Left ventricle myocardium inferior (tissue), 1 donor: Measurements from ENCODE around the gene FGD5. TPM values are rescaled to one million over a fixed set of nuclear protein-coding genes. Genes with fewer than 3 reads are reported as not detected.

ENCODE experiments used
- DNase-seq: peaks from one replicate; pipeline ENCODE4 v3.0.0-alpha.2; 2020
- H3K27ac ChIP-seq: fragments of 200-600 bp; replicated peaks from 2 replicates; pipeline ENCODE4 v1.8.0; 2021
- H3K27me3 ChIP-seq: fragments of 200-600 bp; 2 replicates; pipeline ENCODE4 v1.8.0; 2021; ENCODE audit warnings: low read depth
- H3K36me3 ChIP-seq: fragments of 200-600 bp; 2 replicates; pipeline ENCODE4 v1.8.0; 2021
- H3K4me1 ChIP-seq: fragments of 200-600 bp; 2 replicates; pipeline ENCODE4 v1.8.0; 2021
- H3K4me3 ChIP-seq: fragments of 200-600 bp; 2 replicates; pipeline ENCODE4 v1.8.0; 2021; ENCODE audit warnings: mild to moderate bottlenecking, moderate library complexity
- H3K9me3 ChIP-seq: fragments of 200-600 bp; replicated peaks from 2 replicates; pipeline ENCODE4 v1.8.0; 2021
- intact Hi-C: fragments of 100-400 bp; cut with micrococcal nuclease; formaldehyde crosslinking; loops from one replicate; pipeline ENCODE4 v1.11.0; 2022
- total RNA-seq: library from RNA; stranded (reverse); fragmentation: NEBNext Ultra II Directional; extraction: Animal tissue kit (Norgen Biotek cat#: 25700); gene quantifications from one replicate; pipeline ENCODE4 v1.2.1, GENCODE V29; 2021
- TF ChIP-seq, protein P1 (sequence below): fragments of 200-600 bp; IDR thresholded peaks from 2 replicates; pipeline ENCODE4 v1.8.0; 2021; ENCODE audit warnings: antibody characterized with exemption, mild to moderate bottlenecking, borderline replicate concordance
- donor health status: DM: no; HTN: yes; CAD: no; lungs with severe emphysema.

Gene FGD5
- total RNA-seq, 1 donor from 2014 or later, result 13.9 TPM

GRCh38 chr3:14816359-14816758 lies 2.4 kb upstream of the FGD5 start:
- H3K9me3 ChIP-seq, result no peaks in the 10 kb centered on the region
- peaks cover 40% of the 10 kb centered on the region for H3K4me1 ChIP-seq
- TF ChIP-seq, protein P1, sequence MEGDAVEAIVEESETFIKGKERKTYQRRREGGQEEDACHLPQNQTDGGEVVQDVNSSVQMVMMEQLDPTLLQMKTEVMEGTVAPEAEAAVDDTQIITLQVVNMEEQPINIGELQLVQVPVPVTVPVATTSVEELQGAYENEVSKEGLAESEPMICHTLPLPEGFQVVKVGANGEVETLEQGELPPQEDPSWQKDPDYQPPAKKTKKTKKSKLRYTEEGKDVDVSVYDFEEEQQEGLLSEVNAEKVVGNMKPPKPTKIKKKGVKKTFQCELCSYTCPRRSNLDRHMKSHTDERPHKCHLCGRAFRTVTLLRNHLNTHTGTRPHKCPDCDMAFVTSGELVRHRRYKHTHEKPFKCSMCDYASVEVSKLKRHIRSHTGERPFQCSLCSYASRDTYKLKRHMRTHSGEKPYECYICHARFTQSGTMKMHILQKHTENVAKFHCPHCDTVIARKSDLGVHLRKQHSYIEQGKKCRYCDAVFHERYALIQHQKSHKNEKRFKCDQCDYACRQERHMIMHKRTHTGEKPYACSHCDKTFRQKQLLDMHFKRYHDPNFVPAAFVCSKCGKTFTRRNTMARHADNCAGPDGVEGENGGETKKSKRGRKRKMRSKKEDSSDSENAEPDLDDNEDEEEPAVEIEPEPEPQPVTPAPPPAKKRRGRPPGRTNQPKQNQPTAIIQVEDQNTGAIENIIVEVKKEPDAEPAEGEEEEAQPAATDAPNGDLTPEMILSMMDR, result no peak
- no peak overlapping the region for H3K4me3 ChIP-seq
- DNase-seq, result no peak
- intact Hi-C loops, result no loop called here
- peaks cover 56% of the 10 kb centered on the region for H3K27me3 ChIP-seq
- peaks cover 23% of the 10 kb centered on the region for H3K36me3 ChIP-seq
- no peak overlapping the region for H3K27ac ChIP-seq

DNA sequence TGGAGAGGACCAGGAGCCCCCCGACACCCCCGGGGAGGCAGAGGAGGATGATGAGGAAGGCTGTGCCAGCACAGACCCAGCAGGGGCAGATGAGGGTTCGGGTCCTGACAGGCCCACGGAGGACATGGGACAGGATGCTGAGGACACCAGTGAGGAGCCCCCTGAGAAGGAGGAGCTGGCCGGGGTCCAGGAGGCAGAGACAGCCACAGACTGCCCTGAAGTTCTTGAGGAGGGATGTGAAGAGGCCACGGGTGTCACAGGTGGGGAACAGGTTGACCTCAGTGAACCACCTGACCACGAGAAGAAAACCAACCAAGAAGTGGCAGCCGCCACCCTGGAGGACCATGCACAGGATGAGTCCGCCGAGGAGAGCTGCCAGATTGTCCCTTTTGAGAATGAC lies 909 bp downstream of the FGD5 start:
- peaks cover 53% of the 10 kb centered on the region for H3K27me3 ChIP-seq
- peaks cover 24% of the 10 kb centered on the region for H3K36me3 ChIP-seq
- H3K9me3 ChIP-seq, result no peaks in the 10 kb centered on the region
- DNase-seq, result no peak
- H3K4me1 ChIP-seq, result peaks cover 44% of the 10 kb centered on the region
- intact Hi-C loops, result no loop called here
- no peak overlapping the region for H3K27ac ChIP-seq
- TF ChIP-seq, protein P1, result no peak
- no peak overlapping the region for H3K4me3 ChIP-seq

DNA sequence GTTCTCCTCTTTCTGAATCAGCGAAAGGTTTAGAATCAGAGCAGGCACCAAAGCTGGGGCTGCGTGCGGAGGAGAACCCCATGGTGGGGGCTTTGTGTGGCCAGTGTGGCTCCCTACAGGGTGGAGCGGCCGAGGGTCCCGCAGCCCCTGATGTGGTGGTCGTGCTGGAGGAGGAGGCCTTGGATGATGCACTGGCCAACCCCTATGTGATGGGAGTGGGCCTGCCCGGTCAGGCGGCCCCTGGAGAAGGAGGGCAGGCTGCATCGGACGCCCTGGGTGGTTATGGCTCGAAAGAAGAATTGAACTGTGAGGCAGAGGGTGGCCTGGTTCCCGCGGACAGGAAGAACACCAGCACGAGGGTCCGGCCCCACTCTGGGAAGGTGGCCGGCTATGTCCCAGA lies 1.4 kb downstream of the FGD5 start:
- intact Hi-C loops, result no loop called here
- Histone ChIP-seq H3K27me3 (peaks cover 57% of the 10 kb centered on the region), H3K36me3 (peaks cover 24% of the 10 kb centered on the region), H3K27ac (no peak overlapping the region), H3K9me3 (no peaks in the 10 kb centered on the region), H3K4me3 (no peak overlapping the region), H3K4me1 (peaks cover 44% of the 10 kb centered on the region)
- TF ChIP-seq, protein P1, result no peak
- no peak for DNase-seq

DNA sequence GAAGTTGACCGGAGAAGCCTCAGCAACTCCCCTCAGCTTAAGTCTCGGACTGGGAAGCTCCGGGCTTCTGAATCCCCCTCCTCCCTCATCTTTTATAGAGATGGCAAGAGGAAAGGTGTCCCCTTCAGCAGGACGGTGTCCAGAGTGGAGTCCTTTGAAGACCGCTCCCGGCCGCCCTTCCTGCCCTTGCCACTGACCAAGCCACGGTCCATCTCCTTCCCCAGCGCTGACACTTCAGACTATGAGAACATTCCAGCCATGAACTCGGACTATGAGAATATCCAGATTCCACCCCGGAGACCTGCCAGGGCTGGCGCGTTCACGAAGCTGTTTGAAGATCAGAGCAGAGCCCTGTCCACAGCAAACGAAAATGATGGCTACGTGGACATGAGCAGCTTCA lies 2.4 kb downstream of the FGD5 start:
- intact Hi-C loops, result no loop called here
- Histone ChIP-seq H3K4me3 (no peak overlapping the region), H3K9me3 (no peaks in the 10 kb centered on the region), H3K4me1 (peaks cover 47% of the 10 kb centered on the region), H3K27ac (no peak overlapping the region), H3K36me3 (peaks cover 24% of the 10 kb centered on the region), H3K27me3 (peaks cover 55% of the 10 kb centered on the region)
- no peak for DNase-seq
- TF ChIP-seq, protein P1, result no peak

- H3K36me3 ChIP-seq, result peaks cover 24% of the 10 kb centered on the region
- H3K27me3 ChIP-seq, result peaks cover 65% of the 10 kb centered on the region
- H3K4me1 ChIP-seq, result peaks cover 54% of the 10 kb centered on the region
- H3K27ac ChIP-seq, result no peak overlapping the region
- no peaks in the 10 kb centered on the region for H3K9me3 ChIP-seq
- DNase-seq, result no peak
- TF ChIP-seq, protein P1, result no peak
- H3K4me3 ChIP-seq, result no peak overlapping the region
- intact Hi-C loops, result no loop called here
Observed at GRCh38 chr3:14822134-14822533, 3.4 kb downstream of the FGD5 start.
